Endothelial cell of umbilical vein (primary cell): ENCODE data around the gene MYBBP1A. TPM values are rescaled to one million over a fixed set of nuclear protein-coding genes. Genes with fewer than 3 reads are reported as not detected.

Experiments
- BruUV-seq: library from RNA; stranded (reverse); fragments of 400-500 nt; replicated peaks from 2 replicates; lab custom pipeline; 2021; lab: Mats Ljungman, UMichigan
- CTCF ChIA-PET: fragments of 300-600, 350-600 bp; sonication (Branson Sonifier 250); formaldehyde crosslinking; loops from one replicate; lab custom pipeline; 2021; ENCODE audit warnings: antibody characterized with exemption, inconsistent platforms; lab: Charles Lee
- POLR2A ChIA-PET: fragments of 300-600, 350-600 bp; sonication (Branson Sonifier 250); formaldehyde crosslinking; loops from one replicate; lab custom pipeline; 2021; ENCODE audit warnings: antibody characterized with exemption, inconsistent platforms; lab: Charles Lee
- DNase-seq: peaks from one replicate; pipeline ENCODE4 v3.0.0-alpha.2; 2011; ENCODE audit warnings: low read depth, low spot score
- FAIRE-seq: peaks from 2 replicates; lab custom pipeline; 2011; peaks lifted over from hg19 to GRCh38; lab: Jason Lieb, UNC
- H2AFZ ChIP-seq: 2 replicates; pipeline ENCODE4 v1.6.0; 2012; ENCODE audit warnings: low read depth, low read length, control low read depth, inconsistent platforms
- H3K27ac ChIP-seq: 2 replicates; pipeline ENCODE4 v1.5.1; 2011; ENCODE audit warnings: low read depth, mild to moderate bottlenecking, control low read depth, low read length, moderate library complexity; ENCODE audit not compliant: insufficient read depth
- H3K27me3 ChIP-seq, 2 experiments: 2 replicates each; pipeline versions ENCODE4 v1.6.0 to v1.6.1; 2011; ENCODE audit warnings: low read length in 2 of 2, mixed read lengths in 1 of 2; ENCODE audit not compliant: control insufficient read depth in 2 of 2, insufficient read depth in 2 of 2
- H3K36me3 ChIP-seq, 2 experiments: 2 replicates in 1 of 2; 3 replicates in 1 of 2; pipeline ENCODE4 v1.5.1; 2011; ENCODE audit warnings: low read length in 2 of 2, mild to moderate bottlenecking in 1 of 2, moderate library complexity in 1 of 2; ENCODE audit not compliant: control insufficient read depth in 2 of 2, insufficient read depth in 2 of 2; ENCODE audit errors: extremely low read depth in 1 of 2
- H3K4me1 ChIP-seq: 3 replicates; pipeline ENCODE4 v1.5.1; 2011; ENCODE audit warnings: mild to moderate bottlenecking, low read length; ENCODE audit not compliant: control insufficient read depth, insufficient read depth; ENCODE audit errors: extremely low read depth
- H3K4me2 ChIP-seq: 2 replicates; pipeline ENCODE4 v1.6.1; 2011; ENCODE audit warnings: low read length, control low read depth, mixed read lengths; ENCODE audit not compliant: insufficient read depth
- H3K4me3 ChIP-seq, 3 experiments: fragments of 200-600 bp in 1 of 3; sonication (generic), shearing (Covaris generic) in 1 of 3; replicated peaks in 1 of 3; 2 replicates each; pipeline ENCODE4 v1.5.1; 2011 to 2016; ENCODE audit warnings: control low read depth in 3 of 3, low read length in 3 of 3, mild to moderate bottlenecking in 2 of 3, inconsistent platforms in 1 of 3, low read depth in 1 of 3, moderate library complexity in 1 of 3; ENCODE audit not compliant: insufficient read depth in 1 of 3
- H3K79me2 ChIP-seq: 2 replicates; pipeline ENCODE4 v1.6.0; 2012; ENCODE audit warnings: low read length, inconsistent platforms; ENCODE audit not compliant: control insufficient read depth, insufficient read depth
- H3K9ac ChIP-seq: replicated peaks from 2 replicates; pipeline ENCODE3; 2011; ENCODE audit warnings: low read length, control low read depth; ENCODE audit not compliant: insufficient read depth; ENCODE audit errors: extremely low read depth
- H3K9me1 ChIP-seq: replicated peaks from 3 replicates; pipeline ENCODE4 v1.6.0; 2011; ENCODE audit warnings: mild to moderate bottlenecking, low read length; ENCODE audit not compliant: control insufficient read depth, insufficient read depth; ENCODE audit errors: extremely low read depth
- H3K9me3 ChIP-seq: replicated peaks from 2 replicates; pipeline ENCODE4 v1.5.1; 2012; ENCODE audit warnings: low read length, inconsistent platforms; ENCODE audit not compliant: control insufficient read depth, insufficient read depth
- H4K20me1 ChIP-seq: replicated peaks from 2 replicates; pipeline ENCODE3; 2011; ENCODE audit warnings: mild to moderate bottlenecking, low read length; ENCODE audit not compliant: control insufficient read depth, insufficient read depth; ENCODE audit errors: extremely low read depth
- EZH2 ChIP-seq: IDR thresholded peaks from 2 replicates; pipeline ENCODE4 v1.6.1; 2012; ENCODE audit warnings: borderline replicate concordance, low read depth, mild to moderate bottlenecking, moderate library complexity, low read length, inconsistent platforms; ENCODE audit not compliant: severe bottlenecking
- FOS ChIP-seq: IDR thresholded peaks from 2 replicates; pipeline ENCODE4 v1.6.1; 2011; ENCODE audit warnings: mild to moderate bottlenecking, low read length, moderate library complexity, borderline replicate concordance; ENCODE audit not compliant: insufficient read depth
- GATA2 ChIP-seq: IDR thresholded peaks from 2 replicates; pipeline ENCODE4 v1.7.0; 2011; ENCODE audit warnings: low read depth, mild to moderate bottlenecking, moderate library complexity, mixed read lengths, low read length; ENCODE audit not compliant: insufficient read length, insufficient read depth
- JUN ChIP-seq: IDR thresholded peaks from 2 replicates; pipeline ENCODE4 v1.6.1; 2011; ENCODE audit warnings: borderline replicate concordance, low read depth; ENCODE audit not compliant: insufficient read length, insufficient read depth
- MAX ChIP-seq: IDR thresholded peaks from 2 replicates; pipeline ENCODE4 v1.6.1; 2011; ENCODE audit not compliant: insufficient read depth, insufficient read length
- MYC ChIP-seq: IDR thresholded peaks from one replicate; pipeline ENCODE4 v1.6.1; 2011; ENCODE audit warnings: mild to moderate bottlenecking, low read depth, low read length
- POLR2A ChIP-seq: IDR thresholded peaks from 2 replicates; pipeline ENCODE4 v1.6.1; 2012; ENCODE audit warnings: low read depth, mild to moderate bottlenecking, control low read depth, low read length
- POLR2AphosphoS5 ChIP-seq: IDR thresholded peaks from 2 replicates; pipeline ENCODE4 v1.6.1; 2012; ENCODE audit warnings: low read depth, mild to moderate bottlenecking, control low read depth, low read length, moderate library complexity; ENCODE audit not compliant: insufficient read depth
- dilution Hi-C: fragments of 300-500 bp; cut with MboI; formaldehyde crosslinking; loops from one replicate; pipeline ENCODE4 v1.15.0; 2019; ENCODE audit warnings: low sequenced_read_pairs; ENCODE audit not compliant: extremely low pct_ligation_motif_present
- intact Hi-C: fragments of 100-400 bp; cut with micrococcal nuclease; formaldehyde crosslinking; loops from one replicate; pipeline ENCODE4 v1.10.0; 2022
- polyA plus RNA-seq, 4 experiments: library from polyadenylated mRNA; depleted of rRNA in 3 of 4; stranded (reverse) in 3 of 4; unstranded in 1 of 4; fragments of >200 nt; gene quantifications; 2 replicates each; pipeline versions ENCODE4 v1.2.1 to v1.2.3, GENCODE V29; 2011 to 2012; ENCODE audit warnings: missing spikeins in 1 of 4
- total RNA-seq: library from RNA; stranded (reverse); gene quantifications from 2 replicates; pipeline ENCODE4 v1.2.3, GENCODE V29; 2021
- TF ChIP-seq, protein P1 (sequence below), 2 donors: IDR thresholded peaks; 1 replicate in 1 of 2; 2 replicates in 1 of 2; pipeline ENCODE4 v1.5.1; 2011; ENCODE audit warnings: low read length in 2 of 2, mild to moderate bottlenecking in 2 of 2, moderate library complexity in 2 of 2, control low read depth in 1 of 2, inconsistent platforms in 1 of 2, low read depth in 1 of 2; ENCODE audit not compliant: insufficient read depth in 1 of 2; ENCODE audit errors: extremely low read depth in 1 of 2

MYBBP1A gene
- total and polyA plus RNA-seq, 2 donors (not counting 3 experiments of a cell fraction or from before 2014, with no cell fraction given): 26.8 to 79.2 TPM

GRCh38 chr17:4604111-4604644, 49.0 kb upstream of the MYBBP1A start:
- no TSS peak for BruUV-seq
- Histone ChIP-seq H3K36me3 (no peaks in the 10 kb centered on the region), H3K4me1 (peaks cover 4% of the 10 kb centered on the region), H3K27me3 (peaks cover 7 to 10% of the 10 kb centered on the region in 2 experiments), H3K27ac (no peak overlapping the region), H3K4me2 (no peak overlapping the region), H3K9me1 (no peaks in the 10 kb centered on the region), H4K20me1 (no peaks in the 10 kb centered on the region), H3K9me3 (no peaks in the 10 kb centered on the region), H3K79me2 (no peaks in the 10 kb centered on the region), H3K4me3 (no peak overlapping the region), H2AFZ (no peak overlapping the region), H3K9ac (no peak overlapping the region)
- ChIA-PET POLR2A (no interaction called here), CTCF (no interaction called here)
- DNase-seq: no peak
- dilution Hi-C loops: no loop called here
- TF ChIP-seq MAX (no peak), MYC (no peak), JUN (no peak), FOS (no peak), POLR2A (no peak), EZH2 (no peak), POLR2AphosphoS5 (no peak), GATA2 (no peak)
- TF ChIP-seq, protein P1, sequence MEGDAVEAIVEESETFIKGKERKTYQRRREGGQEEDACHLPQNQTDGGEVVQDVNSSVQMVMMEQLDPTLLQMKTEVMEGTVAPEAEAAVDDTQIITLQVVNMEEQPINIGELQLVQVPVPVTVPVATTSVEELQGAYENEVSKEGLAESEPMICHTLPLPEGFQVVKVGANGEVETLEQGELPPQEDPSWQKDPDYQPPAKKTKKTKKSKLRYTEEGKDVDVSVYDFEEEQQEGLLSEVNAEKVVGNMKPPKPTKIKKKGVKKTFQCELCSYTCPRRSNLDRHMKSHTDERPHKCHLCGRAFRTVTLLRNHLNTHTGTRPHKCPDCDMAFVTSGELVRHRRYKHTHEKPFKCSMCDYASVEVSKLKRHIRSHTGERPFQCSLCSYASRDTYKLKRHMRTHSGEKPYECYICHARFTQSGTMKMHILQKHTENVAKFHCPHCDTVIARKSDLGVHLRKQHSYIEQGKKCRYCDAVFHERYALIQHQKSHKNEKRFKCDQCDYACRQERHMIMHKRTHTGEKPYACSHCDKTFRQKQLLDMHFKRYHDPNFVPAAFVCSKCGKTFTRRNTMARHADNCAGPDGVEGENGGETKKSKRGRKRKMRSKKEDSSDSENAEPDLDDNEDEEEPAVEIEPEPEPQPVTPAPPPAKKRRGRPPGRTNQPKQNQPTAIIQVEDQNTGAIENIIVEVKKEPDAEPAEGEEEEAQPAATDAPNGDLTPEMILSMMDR (IDR thresholded peaks at IDR 0.05; ENCODE audit: extremely low read depth in 1 of 2, insufficient read depth in 1 of 2, low read depth in 1 of 2, low read length in 2 of 2): no peak
- FAIRE-seq: no peak
- intact Hi-C loops: no loop called here
